ENCODE results near the gene KCNQ1OT1. TPM values are rescaled to one million over a fixed set of nuclear protein-coding genes. Genes with fewer than 3 reads are reported as not detected.
A peak's percentile ranks its signal among the peaks of the same experiment; 100 is the strongest.

KCNQ1OT1 gene
- total and polyA plus RNA-seq, 12 donors = 0.01 to 0.73 (median 0.43) TPM

- H3K36me3 ChIP-seq = no peaks in the 10 kb centered on the region
- WGBS, 2 donors = 72 to 77% methylated on average over 18 of the region's 18 CpGs
- no peak overlapping the region for H3K4me3 ChIP-seq
- no peak for TF ChIP-seq CTCF (IDR thresholded peaks at IDR 0.05)
- peak overlapping the region in 4 of 10 donors; percentile 12 to 30 (median 20) for H3K27ac ChIP-seq
- H3K9me3 ChIP-seq = no peaks in the 10 kb centered on the region
- no peaks in the 10 kb centered on the region for H3K27me3 ChIP-seq
- DNase-seq (no peak), ATAC-seq (peak; percentile 25 to 77 (median 46))
- intact Hi-C loops (cut with DNase I) = no loop called here
- peaks cover 0 to 41% (median 19%) of the 10 kb centered on the region in 9 donors for H3K4me1 ChIP-seq
Measured at GRCh38 chr11:2741377-2742131, 41.8 kb upstream of the KCNQ1OT1 start.

GRCh38 chr11:2741006-2741376 lies 41.2 kb upstream of the KCNQ1OT1 start:
- no peak for DNase-seq
- TF ChIP-seq CTCF (IDR thresholded peaks at IDR 0.05) = no peak
- Histone ChIP-seq H3K4me1 (peaks cover 0 to 41% (median 19%) of the 10 kb centered on the region in 9 donors), H3K4me3 (no peak overlapping the region), H3K27ac (peak overlapping the region in 2 of 10 donors; percentile 12 to 30), H3K27me3 (no peaks in the 10 kb centered on the region), H3K9me3 (no peaks in the 10 kb centered on the region), H3K36me3 (no peaks in the 10 kb centered on the region)
- ATAC-seq = no peak
- WGBS, 2 donors = 89 to 95% methylated on average over 7 of the region's 7 CpGs
- intact Hi-C loops (cut with DNase I) = no loop called here

GRCh38 chr11:2740275-2740940 lies 40.6 kb upstream of the KCNQ1OT1 start:
- Histone ChIP-seq H3K4me3 (no peak overlapping the region), H3K9me3 (no peaks in the 10 kb centered on the region), H3K36me3 (no peaks in the 10 kb centered on the region), H3K27ac (no peak overlapping the region), H3K4me1 (peaks cover 0 to 41% (median 19%) of the 10 kb centered on the region in 9 donors), H3K27me3 (no peaks in the 10 kb centered on the region)
- ATAC-seq = peak in 1 of 8 donors; percentile 22
- peak in 1 of 2 donors; percentile 6 for DNase-seq
- 88 to 89% methylated on average over 17 of the region's 17 CpGs for WGBS, 2 donors
- TF ChIP-seq CTCF (IDR thresholded peaks at IDR 0.05) = no peak
- intact Hi-C loops (cut with DNase I) = no loop called here

GRCh38 chr11:2739531-2740274 lies 39.9 kb upstream of the KCNQ1OT1 start:
- ATAC-seq (no peak), DNase-seq (peak in 1 of 2 donors; percentile 4)
- Histone ChIP-seq H3K4me3 (no peak overlapping the region), H3K27me3 (no peaks in the 10 kb centered on the region), H3K9me3 (no peaks in the 10 kb centered on the region), H3K27ac (no peak overlapping the region), H3K36me3 (no peaks in the 10 kb centered on the region), H3K4me1 (peaks cover 0 to 41% (median 19%) of the 10 kb centered on the region in 9 donors)
- TF ChIP-seq CTCF (IDR thresholded peaks at IDR 0.05) = no peak
- intact Hi-C loops (cut with DNase I) = no loop called here
- 92 to 94% methylated on average over 18 of the region's 18 CpGs for WGBS, 2 donors

Measured in heart right ventricle (tissue), 16 donors.